Measurements from ENCODE around the gene TMEM117.
"Not testable (repeated sequence)": the region's sequence is repeated elsewhere in the genome, so short reads cannot be mapped to it uniquely, and the experiment has no call there.

TMEM117 gene

DNA sequence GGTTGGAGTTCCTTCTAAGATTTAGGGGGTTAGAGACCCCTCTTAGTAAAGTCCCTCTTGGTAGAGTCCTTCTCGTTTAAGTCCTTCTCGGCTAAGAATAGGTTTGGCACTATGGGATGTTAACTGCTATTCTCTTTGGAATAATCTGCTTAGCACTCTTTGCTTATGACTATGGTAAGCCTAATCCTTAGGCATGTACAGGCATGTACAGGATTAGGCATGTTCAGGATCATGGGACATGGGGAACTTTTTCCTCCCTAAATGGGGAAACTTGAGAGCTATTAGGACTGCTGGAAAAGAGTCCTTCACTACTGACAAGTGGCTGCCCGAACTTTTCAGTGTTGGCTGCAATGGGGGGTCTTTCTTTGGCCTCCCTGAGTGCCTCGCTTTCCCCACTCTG is 193.3 kb downstream of the TMEM117 start:
- no peak for DNase-seq

DNA sequence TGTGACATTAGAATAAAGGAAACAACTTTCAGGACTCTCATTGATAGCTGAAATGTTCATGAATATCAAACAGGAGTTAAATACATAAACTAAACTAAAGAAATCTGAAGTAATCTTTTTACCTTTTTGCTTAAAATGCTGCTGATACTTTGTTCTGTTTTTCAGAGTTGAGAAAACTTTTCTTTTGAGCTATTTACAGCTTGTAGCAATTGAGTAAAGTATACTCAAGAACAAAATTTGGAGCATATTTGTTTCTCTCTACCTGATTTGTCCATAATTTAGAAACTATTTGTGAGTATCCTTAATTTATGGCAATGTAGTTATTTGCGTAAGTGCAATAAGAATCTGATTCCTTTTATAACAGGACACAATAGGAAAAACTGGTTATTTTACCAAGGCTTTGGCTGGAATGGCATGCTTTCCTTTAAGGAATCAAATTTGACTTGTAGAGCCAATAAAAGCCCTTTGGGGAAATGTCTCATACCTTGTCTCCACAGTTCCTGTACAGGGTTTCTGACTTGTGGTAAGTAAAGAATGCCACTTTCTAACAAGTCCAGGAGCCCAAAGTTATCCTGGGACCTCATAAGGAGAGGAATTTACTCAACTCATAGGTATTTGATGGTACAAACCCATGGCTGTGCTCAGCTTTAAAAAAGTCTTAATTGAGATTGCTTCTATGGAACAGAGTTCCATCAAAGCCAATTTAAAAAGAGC is 195.7 kb downstream of the TMEM117 start:
- DNase-seq, result no peak

DNA sequence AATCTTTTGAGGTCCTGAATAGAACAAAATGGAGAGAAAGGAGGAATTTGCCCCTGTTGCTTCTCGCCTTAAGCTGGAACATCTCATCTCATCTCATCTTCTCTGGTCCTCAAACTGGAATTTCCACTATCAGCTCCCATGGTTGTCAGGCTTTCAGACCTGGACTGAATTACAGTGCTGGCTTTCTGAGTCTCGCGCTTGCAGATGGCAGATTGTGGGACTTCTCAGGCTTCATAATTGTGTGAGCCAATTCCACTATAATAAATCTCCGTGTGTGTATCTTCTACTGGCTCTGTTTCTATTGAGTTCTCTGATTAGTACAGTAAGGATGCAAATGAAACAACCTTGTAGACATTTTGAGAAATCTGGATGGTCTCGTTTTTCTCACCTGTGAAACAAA is 199.0 kb downstream of the TMEM117 start:
- no peak for DNase-seq

DNA sequence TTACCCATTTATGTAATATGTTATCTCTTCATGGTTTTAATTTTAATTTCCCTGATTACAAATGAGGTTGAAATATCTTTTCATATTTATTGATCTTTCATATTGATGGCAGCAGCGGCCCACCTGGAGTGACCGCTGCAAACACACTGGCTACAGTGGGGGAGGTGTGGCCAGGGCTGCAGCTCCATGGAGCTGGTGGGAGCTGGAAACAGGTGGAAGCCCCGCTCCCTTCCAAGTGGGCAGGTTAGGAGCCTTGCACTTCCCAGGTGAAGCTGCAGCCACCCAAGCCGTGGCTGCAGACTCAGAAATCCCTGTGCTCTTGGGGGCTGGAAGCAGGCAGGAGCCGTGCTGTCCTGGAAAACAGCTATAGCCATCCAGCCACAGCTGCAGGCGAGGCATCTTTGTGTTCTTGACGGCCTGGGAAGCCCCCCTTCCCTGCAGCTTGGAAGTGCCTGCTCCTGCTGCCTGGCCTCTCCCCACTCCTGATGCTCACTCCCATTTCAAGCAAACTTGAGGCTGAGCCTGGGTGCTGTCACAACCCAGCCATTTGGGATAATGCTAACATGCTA is 201.1 kb downstream of the TMEM117 start:
- no peak for DNase-seq

DNA sequence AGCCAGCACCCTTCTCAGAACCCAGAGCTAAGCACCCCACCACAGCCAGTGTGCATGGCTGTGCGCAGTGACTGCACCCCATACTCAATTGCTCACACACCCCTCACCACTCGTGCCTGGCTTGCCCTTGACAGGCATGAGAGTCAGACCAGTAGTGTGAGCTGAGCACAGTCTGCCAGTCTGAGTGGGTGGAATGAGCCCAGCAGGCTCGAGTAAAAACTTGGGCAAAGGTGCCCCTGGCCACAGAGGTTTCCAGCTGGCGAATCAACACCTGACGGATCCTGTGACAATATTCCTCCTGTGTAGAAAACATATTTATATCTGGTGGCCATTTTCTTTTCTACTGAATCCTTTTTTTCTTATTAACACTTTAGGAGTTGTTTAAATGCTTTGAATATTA is 202.5 kb downstream of the TMEM117 start:
- DNase-seq, result no peak

DNA sequence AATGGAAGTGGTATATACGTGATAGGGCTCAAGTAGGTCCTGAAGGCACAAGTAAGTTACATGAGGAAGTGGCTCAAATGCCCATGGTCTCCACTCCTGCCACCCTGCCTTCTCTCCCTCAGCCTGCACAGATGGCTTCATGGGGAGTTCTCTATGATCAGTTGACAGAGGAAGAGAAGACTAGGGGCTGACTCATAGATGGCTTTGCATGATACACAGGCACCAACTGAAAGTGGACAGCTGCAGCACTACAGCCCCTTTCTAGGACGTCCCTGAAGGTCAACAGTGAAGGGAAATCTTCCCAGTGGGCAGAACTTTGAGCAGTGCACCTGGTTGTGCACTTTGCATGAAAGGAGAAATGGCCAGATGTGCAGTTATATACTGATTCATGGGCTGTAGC is 208.6 kb downstream of the TMEM117 start:
- not testable (repeated sequence) for DNase-seq

DNA sequence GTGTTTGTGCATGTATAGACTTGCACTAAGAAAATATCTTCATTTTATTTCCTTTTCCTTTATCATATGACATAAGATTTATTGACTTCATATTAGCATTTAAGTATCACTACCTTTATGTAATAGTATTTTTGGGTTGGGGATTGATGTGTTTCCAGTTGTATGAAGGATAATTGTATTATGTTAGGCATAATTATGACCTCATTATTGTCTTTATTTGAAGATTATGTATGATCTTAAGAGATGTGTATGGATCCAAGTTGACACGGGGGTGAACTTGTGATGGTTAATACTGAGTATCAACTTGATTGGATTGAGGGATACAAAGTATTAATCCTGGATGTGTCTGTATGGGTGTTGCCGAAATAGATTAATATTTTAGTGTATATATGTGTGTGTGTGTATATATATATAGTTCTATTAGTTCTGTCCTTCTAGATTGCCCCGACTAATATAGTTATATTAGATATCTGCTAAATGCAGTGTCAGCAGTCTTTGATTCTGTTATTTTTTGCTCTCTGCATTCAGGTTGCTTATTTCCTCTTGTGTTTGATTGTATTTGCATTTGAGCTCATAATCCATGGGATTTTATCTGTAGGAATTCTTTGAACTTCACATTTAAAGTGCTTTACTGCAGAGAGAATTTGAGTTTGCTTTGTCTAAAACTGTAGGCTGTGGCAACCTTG is 211.0 kb downstream of the TMEM117 start:
- no peak for DNase-seq

DNA sequence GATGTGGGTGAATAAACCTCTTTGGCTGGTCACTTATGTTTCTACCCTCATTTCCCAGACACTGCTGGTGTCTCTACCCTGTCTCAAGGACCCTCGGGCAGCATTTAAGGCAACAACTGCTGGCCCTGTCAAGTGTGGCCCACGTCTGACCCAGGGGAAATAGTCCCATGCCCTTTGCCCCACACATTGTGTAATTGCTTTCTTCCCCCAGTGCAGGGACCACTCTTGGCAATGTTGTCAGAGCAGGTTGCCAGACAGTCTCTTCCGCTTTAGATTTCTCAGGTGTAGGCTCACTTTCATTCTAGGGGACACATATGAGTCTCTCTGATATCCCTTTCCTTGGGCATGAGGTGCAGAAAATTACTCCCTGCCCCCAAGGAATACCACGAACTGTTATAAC is 216.7 kb downstream of the TMEM117 start:
- DNase-seq, result no peak

DNA sequence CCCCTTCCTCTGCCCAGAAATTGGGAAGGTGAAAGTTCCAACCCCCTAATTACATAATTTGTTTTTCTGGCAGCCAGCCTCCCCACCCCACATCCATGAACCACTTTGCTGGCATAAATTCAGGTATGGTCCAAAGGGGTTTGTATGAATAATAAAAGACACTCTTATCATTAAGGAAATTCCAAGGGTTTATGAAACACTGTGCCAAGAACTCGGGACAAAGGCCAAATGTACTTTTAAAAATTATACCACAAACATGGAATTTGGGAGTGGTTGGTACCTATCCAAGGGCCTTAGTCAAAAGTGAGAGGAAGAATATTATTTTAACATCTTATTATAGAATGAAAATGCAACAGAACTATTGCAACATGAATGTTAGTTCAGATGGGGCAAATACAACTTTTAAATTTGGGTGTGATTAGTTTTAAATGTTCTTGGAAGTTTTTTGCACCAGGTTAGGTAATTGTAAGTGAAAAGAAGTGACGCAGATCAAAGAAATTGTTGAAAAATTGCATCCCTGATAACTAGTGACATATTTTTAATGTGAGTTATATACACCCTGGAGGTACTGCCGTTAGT is 217.8 kb downstream of the TMEM117 start:
- no peak for DNase-seq

DNA sequence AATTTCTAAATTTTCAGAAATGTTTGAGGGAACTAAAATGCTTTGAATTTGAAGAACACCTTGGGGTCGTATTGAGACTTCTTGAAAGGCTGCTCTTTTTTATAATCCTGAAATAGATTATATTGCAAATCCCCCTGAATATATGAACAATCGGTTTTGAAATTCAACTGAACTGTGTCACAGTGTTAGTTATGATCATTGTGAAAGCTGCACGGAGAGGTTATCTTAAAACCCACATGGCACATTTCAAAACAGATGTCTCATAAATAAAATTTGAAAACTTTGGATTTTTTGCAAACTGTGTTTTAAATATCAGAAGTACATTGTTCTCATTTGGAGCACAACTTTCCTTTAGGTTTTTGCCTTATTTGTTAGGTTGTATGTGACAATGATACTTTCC is 218.4 kb downstream of the TMEM117 start:
- no peak for DNase-seq

DNA sequence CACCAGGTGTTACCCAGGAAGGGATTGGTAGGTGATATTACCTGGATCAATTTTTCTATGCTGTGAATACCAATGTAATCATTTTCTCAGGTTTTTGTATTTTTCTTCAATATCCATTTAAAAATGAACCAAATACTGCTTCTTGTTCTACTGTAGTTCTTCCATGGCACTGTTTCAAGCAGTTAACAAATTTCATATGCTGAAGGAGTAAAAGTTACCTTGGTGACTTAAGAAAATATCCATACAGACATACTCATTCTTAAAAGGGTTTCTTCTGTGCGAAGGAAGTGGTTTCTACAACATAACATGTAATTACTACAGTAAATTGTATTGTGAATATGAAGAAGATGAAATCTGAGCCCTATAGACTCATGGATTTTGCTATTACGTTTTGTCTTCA is 222.5 kb downstream of the TMEM117 start:
- no peak for DNase-seq

DNA sequence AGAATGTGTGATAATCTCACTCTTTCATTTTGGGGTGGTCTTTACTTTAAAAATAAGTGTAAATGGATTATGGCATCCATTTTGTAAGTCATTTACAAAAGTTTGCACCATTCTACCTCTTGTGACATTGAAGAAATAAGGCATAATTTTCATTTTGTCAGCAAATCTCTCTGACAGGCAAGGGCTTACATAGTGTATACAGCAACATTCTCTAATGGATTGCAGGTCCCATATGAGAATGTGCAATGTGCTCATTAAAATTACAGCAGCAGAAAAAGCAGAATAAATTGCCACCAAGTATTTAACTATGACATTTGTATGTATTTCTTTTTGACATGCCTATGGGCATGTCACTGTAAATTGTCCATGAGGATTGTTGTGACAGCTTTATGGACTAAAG is 223.6 kb downstream of the TMEM117 start:
- DNase-seq, result no peak

DNA sequence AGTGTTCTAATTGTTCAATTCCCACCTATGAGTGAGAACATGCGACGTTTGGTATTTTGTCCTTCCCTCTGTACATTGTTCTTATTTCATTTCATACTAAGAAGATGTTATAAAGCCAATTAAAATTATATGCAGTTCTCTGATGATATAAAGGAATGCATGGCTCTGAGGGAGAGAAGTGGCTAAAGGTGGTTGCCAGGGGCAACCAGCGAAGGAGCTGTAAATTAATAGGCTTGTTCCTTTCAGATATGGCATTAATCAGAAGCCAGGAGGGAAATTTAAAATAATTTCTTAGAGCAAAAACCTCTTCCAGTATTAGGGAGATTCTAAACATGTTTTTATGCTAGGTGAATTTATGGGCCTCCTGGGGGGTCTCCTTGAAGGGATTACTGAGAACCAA is 227.8 kb downstream of the TMEM117 start:
- no peak for DNase-seq

DNA sequence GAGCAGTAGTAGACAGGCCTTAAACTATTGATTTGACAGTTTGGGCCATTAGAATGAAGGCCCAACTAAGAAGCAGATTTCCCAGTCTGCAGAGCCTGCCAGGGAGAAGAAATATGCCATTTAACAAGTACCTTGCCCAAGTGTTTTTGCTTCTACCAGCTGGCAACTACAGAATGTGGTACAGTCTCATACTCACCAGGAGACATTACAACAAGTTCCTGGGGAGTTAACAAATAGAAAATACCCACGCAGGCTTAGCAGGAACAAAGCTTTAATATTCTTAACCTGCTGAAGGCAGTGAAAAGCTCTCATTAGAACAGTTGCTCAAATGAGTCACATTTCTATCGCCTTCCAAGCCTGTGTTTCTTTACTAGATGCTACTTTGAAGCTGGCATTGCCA is 241.0 kb downstream of the TMEM117 start:
- DNase-seq, result no peak

DNA sequence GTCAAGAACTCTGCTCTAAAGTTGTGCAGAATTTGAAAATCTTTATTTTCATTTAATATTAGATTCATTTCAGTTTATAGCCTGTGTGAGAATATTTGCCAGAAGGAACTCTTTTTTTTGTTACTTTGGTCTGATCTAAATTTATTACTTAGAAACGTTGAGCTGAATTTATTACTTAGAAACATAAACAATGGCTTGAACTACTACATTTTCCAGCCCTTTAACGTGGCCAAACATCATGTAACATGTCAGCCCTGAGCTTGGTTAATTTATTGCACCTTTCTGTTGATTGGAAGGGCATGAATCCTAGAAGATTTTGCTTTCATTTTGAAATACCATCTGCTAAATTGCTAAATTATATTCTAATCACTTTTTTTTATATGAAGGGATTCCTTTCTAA is 241.4 kb downstream of the TMEM117 start:
- DNase-seq, result no peak

DNA sequence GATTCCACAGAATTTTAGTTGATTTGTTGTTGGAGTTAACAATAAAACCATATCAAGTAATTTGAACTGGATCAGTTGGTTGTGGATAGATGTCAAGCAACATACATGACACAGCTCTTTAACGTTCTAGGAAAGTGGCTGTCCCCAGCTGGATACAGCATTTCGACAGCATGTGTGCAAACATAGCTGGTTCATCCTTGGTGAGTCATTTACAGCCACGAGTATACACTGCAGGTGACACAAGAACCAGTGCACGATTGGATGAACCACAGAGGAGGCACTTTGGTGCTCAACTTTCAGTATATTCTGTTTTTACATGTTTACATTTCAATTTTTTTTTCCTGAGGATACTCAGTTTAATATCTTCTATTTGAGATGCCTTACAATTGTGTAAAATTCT is 242.4 kb downstream of the TMEM117 start:
- DNase-seq, result no peak

DNA sequence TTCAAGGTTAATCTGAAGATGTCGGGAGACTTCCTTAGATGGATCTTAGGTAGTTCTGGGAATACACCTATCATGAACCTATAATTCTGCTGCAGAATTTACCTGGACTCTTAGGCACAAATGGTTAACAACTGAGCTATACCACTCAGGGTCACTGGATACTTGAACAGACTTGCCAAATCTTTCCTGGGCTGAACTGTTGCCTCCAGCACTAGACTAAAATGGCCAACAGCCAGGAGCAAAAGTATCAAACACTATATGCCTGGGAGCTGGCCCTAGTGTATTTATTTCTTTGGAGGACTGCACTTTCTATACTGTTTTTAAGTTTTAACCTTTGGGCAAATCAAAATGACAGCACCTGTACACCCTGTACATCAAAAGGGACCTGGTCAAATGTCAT is 252.8 kb downstream of the TMEM117 start:
- no peak for DNase-seq

DNA sequence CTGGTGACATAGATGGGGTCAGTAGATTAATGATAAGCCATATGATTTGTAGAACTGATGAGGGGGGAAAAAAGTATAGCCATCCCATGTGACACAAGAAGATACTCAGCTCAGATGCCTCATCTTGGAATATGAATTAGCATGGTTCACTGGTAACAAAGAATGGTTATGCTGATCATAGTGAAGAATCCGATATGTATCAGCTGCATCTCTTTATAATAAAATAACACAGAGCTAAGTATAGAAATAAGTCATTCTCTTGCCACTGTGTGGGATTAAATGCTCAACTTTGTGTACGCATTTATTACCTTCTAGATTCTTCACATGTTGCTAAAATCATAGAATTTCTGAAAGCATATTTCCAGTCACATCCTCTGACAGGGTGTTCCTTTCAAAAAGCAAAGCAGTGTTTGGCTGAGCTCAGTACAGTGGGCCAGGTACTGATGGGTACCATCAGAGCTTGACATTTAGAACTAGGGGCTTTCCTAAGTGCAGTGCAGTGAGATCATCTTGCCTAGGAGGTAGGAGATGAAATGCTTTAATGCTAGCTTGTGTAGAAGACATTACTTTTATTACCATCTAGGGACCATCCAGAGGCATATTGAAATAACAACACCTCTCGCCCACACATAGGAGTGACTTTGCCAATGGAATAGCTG is 256.2 kb downstream of the TMEM117 start:
- DNase-seq, result no peak

DNA sequence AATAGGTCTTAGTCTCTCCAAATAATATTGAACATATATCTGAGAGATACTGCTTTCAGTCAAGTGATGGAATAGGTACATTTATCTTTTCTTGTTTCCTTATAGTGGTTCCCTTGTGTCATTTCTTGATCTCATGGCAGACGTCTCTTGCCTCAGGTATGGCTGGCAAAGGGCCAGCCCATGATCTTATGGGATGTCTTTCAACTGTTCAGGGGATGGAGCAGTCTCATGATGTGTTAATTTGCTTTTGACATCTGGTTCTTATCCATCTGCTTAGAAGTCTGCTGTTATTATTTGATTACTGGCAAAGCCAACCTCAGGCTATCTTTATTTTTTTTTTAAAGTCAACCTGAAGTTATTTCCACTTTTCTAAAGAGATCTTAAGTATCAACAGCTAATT is 262.9 kb downstream of the TMEM117 start:
- no peak for DNase-seq

DNA sequence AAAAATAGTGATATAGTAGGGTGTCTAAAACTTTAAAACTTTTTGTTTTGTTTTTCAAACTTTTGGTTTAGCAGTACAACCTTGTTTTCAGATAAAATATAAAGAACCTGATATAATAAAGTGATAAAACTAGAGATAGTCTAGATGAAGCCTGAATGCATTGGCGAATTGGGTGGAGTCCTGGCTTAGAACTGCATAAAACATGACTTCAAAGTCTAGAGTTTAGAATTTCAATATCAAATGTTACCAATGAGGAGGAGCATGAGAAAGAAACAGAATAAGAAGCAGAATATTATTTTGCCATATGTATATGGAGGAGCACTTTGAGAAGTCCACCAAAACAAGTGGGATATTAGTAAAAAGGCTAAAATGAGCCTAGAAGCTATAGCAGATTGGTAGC is 263.6 kb downstream of the TMEM117 start:
- DNase-seq, result no peak

DNA sequence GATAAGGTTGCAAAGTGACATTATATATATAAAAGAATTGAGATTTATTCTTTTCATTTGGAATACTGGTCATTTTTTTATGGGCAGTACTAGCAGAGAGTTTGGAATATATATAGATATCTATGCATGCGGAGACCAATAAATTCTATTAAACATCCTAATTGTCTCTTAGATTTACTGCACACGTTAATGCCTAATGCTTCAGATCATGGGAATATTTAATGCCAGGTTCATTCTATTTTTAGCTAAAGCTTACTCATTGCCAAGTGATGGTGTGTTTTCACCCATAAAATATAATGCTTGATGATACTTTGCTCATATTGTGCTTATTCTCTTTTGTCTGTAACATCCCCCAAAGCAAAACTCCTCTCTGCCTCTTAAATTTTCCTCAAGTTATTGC is 264.4 kb downstream of the TMEM117 start:
- DNase-seq, result no peak

DNA sequence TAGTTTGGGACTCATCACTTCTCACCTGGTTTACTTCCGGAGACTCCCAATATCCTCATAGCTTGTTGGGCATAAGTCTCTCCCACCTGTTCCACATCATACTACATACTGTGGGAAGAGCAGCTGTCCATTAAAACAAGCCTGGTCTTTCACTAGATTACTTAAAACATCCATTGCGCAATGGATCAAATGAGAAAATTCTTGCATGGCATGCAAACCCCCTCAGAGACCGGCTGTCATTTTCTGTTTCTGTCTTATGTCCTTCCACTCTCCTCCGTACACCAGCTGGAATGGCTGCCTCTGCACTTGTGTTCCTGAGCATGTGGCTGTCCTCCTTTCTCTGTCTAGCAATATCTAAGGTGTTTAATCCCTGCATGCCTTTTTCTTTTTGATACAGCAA is 265.6 kb downstream of the TMEM117 start:
- no peak for DNase-seq

DNA sequence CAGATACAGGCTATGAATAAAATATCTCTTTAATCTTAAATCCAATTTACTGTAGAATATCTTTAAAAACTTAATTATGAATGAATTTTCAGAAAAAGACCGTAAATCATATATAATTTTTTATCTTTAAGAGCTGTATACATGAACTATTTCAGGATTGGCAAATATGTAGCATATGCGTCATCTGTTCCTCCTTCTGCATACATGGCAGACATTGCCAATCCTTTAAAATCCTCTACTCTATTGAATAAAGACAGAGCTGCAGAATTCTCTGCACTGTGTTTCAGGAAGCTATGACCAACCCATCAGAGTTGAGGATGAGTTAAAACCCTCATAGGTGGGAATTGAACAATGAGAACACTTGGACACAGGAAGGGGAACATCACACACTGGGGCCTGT is 279.0 kb downstream of the TMEM117 start:
- DNase-seq, result no peak

DNA sequence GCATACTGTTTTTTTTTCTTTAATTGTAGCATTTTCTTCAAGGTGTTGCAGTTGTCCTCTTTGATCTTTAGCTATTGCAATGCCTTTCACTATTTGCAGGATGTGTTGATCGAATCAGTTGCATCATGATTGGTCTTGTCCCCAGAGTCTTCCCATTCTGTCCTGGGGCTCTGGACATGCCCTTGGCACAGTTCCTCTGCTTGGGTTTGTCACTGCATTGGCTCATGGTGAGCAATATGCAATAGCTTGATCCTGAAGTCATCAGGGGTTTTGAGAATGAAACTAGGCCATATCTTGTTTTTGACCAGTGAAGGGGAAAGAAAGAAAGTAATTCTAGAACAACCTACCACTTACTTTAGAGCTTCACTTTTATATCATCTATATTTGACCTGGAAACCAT is 281.5 kb downstream of the TMEM117 start:
- DNase-seq, result no peak
